ENCODE data around the gene ZNF268. TPM values are rescaled to one million over a fixed set of nuclear protein-coding genes. Genes with fewer than 3 reads are reported as not detected.

Gene ZNF268
- total and polyA plus RNA-seq, 2 of the 13 experiments (the other 11 are each of a cell fraction or from before 2014, with no cell fraction given): 7.6 to 31.3 TPM

DNA sequence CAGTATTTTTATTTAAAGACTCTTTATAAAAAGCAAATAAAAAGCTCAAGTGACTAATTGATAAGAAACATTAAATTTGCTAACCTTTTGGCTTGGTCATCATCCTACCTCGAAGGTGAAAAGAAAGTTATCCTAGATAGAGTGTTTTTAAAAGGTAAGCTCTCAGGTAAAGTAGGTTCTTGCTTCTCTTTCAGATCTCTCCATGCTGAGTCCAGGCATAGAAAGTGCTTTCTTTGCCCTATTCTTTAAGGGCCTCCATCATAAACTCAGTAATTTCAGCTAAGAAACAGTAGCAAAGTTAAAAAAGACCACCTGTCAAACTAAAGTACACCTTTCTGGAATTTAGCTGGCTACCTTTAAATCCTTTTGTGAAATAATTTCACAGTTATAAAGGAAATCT is 75.0 kb downstream of the ZNF268 start:
- POLR2A ChIA-PET: no interaction called here
- H3K27me3 ChIP-seq (ENCODE audit: control insufficient read depth in 1 of 2, insufficient read depth in 2 of 2, low read length in 2 of 2): no peaks in the 10 kb centered on the region

DNA sequence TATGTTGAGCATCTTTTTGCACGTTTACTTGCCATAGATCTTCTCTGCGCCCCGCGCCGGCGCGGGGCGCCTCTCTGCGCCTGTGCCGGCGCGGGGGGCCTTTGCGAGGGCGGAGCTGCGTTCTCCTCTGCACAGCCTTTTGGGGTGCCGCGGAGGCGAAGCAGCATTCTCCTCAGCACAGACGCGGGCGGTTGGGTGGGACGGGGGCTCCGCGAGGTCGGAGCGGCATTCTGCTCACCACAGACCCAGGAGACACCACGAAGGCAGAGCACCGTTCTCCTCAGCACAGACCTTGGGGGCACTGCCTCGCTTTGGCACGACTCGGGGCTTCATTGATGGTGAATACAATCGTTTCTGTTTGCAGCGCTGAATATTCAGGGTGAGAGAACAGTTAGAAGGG is 82.9 kb downstream of the ZNF268 start:
- intact Hi-C loops (cut with micrococcal nuclease; ENCODE audit: unreplicated experiment) (no loop called here), in situ Hi-C loops (cut with HindIII; ENCODE audit: extremely low pct_ligation_motif_present, low pct_unique_long_range_greater_than_20kb) (no loop called here)
- Histone ChIP-seq H3K27ac (ENCODE audit: extremely low read length, insufficient read depth, low read length) (no peak overlapping the region), H3K4me3 (replicated peaks in 1 of 3; ENCODE audit: insufficient read depth in 1 of 3, low read depth in 2 of 3, low read length in 3 of 3) (no peak overlapping the region), H3K4me2 (ENCODE audit: low read depth, low read length) (no peak overlapping the region), H3K4me1 (ENCODE audit: insufficient read depth, low read length) (no peaks in the 10 kb centered on the region), H3K79me2 (ENCODE audit: insufficient read depth, low read length) (no peaks in the 10 kb centered on the region), H3K27me3 (ENCODE audit: control insufficient read depth in 1 of 2, insufficient read depth in 2 of 2, low read length in 2 of 2) (no peaks in the 10 kb centered on the region), H3K9ac (ENCODE audit: insufficient read depth, low read depth, low read length) (no peak overlapping the region), H4K20me1 (ENCODE audit: insufficient read depth, low read length) (no peaks in the 10 kb centered on the region), H3K36me3 (replicated peaks in 1 of 2; ENCODE audit: control insufficient read depth in 1 of 2, insufficient read depth in 2 of 2, low read length in 2 of 2) (no peaks in the 10 kb centered on the region), H3K9me3 (ENCODE audit: low read length) (peaks cover 27% of the 10 kb centered on the region), H2AFZ (ENCODE audit: low read length) (no peak overlapping the region)
- DNase-seq (ENCODE audit: low spot score): no peak
- POLR2A ChIA-PET: no interaction called here
- BruUV-seq (replicated peaks): no TSS peak
- TF ChIP-seq MAFK (conservative IDR thresholded peaks at IDR 0.05 in 1 of 2, IDR thresholded peaks at IDR 0.05 in 1 of 2; ENCODE audit: low read length in 2 of 2): no peak
- no peak for TF ChIP-seq ZSCAN12 (CRISPR knock-in tag; IDR thresholded peaks at IDR 0.05)
- TF ChIP-seq CREM (IDR thresholded peaks at IDR 0.05): no peak
- no peak for TF ChIP-seq CREM (CRISPR knock-in tag; IDR thresholded peaks at IDR 0.05)
- TF ChIP-seq FOXA1 (IDR thresholded peaks at IDR 0.05): no peak
- no peak for TF ChIP-seq FOXA1 (CRISPR knock-in tag; IDR thresholded peaks at IDR 0.05)
- no peak for TF ChIP-seq GPN1 (CRISPR knock-in tag; IDR thresholded peaks at IDR 0.05; ENCODE audit: borderline replicate concordance)
- TF ChIP-seq, protein P1, sequence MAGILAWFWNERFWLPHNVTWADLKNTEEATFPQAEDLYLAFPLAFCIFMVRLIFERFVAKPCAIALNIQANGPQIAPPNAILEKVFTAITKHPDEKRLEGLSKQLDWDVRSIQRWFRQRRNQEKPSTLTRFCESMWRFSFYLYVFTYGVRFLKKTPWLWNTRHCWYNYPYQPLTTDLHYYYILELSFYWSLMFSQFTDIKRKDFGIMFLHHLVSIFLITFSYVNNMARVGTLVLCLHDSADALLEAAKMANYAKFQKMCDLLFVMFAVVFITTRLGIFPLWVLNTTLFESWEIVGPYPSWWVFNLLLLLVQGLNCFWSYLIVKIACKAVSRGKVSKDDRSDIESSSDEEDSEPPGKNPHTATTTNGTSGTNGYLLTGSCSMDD (CRISPR knock-in tag; IDR thresholded peaks at IDR 0.05): no peak
- TF ChIP-seq NFE2 (CRISPR knock-in tag; IDR thresholded peaks at IDR 0.05): no peak
- TF ChIP-seq, protein P2, sequence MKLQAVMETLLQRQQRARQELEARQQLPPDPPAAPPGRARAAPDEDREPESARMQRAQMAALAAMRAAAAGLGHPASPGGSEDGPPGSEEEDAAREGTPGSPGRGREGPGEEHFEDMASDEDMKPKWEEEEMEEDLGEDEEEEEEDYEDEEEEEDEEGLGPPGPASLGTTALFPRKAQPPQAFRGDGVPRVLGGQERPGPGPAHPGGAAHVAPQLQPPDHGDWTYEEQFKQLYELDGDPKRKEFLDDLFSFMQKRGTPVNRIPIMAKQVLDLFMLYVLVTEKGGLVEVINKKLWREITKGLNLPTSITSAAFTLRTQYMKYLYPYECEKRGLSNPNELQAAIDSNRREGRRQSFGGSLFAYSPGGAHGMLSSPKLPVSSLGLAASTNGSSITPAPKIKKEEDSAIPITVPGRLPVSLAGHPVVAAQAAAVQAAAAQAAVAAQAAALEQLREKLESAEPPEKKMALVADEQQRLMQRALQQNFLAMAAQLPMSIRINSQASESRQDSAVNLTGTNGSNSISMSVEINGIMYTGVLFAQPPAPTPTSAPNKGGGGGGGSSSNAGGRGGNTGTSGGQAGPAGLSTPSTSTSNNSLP (IDR thresholded peaks at IDR 0.05; ENCODE audit: low read depth, low read length): no peak
- WGBS (ENCODE audit: low lambda C conversion rate): 93% methylated on average over 20 of the region's 33 CpGs
- FAIRE-seq: no peak
- ATAC-seq: no peak
- CTCF ChIA-PET (ENCODE audit: low intra/inter-chr PET ratio, low total read pairs): no interaction called here

More for the DNA sequence above, 75.0 kb downstream of the ZNF268 start:
- intact Hi-C loops (cut with micrococcal nuclease; ENCODE audit: unreplicated experiment): no loop called here
- peaks cover 84% of the 10 kb centered on the region for H3K9me3 ChIP-seq (ENCODE audit: low read length)
- no peak for DNase-seq (ENCODE audit: low spot score)
- in situ Hi-C loops (cut with HindIII; ENCODE audit: extremely low pct_ligation_motif_present, low pct_unique_long_range_greater_than_20kb): no loop called here
- H3K4me3 ChIP-seq (replicated peaks in 1 of 3; ENCODE audit: insufficient read depth in 1 of 3, low read depth in 2 of 3, low read length in 3 of 3): no peak overlapping the region
- BruUV-seq (replicated peaks): no TSS peak
- H3K4me1 ChIP-seq (ENCODE audit: insufficient read depth, low read length): no peaks in the 10 kb centered on the region
- TF ChIP-seq ZFP37 (CRISPR knock-in tag; IDR thresholded peaks at IDR 0.05; ENCODE audit: borderline replicate concordance): no peak
- no peak for TF ChIP-seq ZNF564 (CRISPR knock-in tag; IDR thresholded peaks at IDR 0.05)
- TF ChIP-seq MED13 (CRISPR knock-in tag; IDR thresholded peaks at IDR 0.05): no peak
- TF ChIP-seq, protein P3, sequence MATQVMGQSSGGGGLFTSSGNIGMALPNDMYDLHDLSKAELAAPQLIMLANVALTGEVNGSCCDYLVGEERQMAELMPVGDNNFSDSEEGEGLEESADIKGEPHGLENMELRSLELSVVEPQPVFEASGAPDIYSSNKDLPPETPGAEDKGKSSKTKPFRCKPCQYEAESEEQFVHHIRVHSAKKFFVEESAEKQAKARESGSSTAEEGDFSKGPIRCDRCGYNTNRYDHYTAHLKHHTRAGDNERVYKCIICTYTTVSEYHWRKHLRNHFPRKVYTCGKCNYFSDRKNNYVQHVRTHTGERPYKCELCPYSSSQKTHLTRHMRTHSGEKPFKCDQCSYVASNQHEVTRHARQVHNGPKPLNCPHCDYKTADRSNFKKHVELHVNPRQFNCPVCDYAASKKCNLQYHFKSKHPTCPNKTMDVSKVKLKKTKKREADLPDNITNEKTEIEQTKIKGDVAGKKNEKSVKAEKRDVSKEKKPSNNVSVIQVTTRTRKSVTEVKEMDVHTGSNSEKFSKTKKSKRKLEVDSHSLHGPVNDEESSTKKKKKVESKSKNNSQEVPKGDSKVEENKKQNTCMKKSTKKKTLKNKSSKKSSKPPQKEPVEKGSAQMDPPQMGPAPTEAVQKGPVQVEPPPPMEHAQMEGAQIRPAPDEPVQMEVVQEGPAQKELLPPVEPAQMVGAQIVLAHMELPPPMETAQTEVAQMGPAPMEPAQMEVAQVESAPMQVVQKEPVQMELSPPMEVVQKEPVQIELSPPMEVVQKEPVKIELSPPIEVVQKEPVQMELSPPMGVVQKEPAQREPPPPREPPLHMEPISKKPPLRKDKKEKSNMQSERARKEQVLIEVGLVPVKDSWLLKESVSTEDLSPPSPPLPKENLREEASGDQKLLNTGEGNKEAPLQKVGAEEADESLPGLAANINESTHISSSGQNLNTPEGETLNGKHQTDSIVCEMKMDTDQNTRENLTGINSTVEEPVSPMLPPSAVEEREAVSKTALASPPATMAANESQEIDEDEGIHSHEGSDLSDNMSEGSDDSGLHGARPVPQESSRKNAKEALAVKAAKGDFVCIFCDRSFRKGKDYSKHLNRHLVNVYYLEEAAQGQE (IDR thresholded peaks at IDR 0.05; ENCODE audit: borderline replicate concordance in 1 of 2, low read depth in 1 of 2, low read length in 2 of 2): no peak
- no peak for FAIRE-seq
- no peaks in the 10 kb centered on the region for H3K36me3 ChIP-seq (replicated peaks in 1 of 2; ENCODE audit: control insufficient read depth in 1 of 2, insufficient read depth in 2 of 2, low read length in 2 of 2)
- H3K9ac ChIP-seq (ENCODE audit: insufficient read depth, low read depth, low read length): no peak overlapping the region
- CTCF ChIA-PET (ENCODE audit: low intra/inter-chr PET ratio, low total read pairs): no interaction called here
- no peak overlapping the region for H3K27ac ChIP-seq (ENCODE audit: extremely low read length, insufficient read depth, low read length)
- H3K4me2 ChIP-seq (ENCODE audit: low read depth, low read length): no peak overlapping the region
- H2AFZ ChIP-seq (ENCODE audit: low read length): no peak overlapping the region
- no peaks in the 10 kb centered on the region for H3K79me2 ChIP-seq (ENCODE audit: insufficient read depth, low read length)
- H4K20me1 ChIP-seq (ENCODE audit: insufficient read depth, low read length): no peaks in the 10 kb centered on the region
- WGBS (ENCODE audit: low lambda C conversion rate): 0% methylated on average over 1 of the region's 1 CpG
- ATAC-seq: no peak

Measured in HepG2 (cell line).